Prostate gland (tissue), 2 donors: ENCODE measurements around the gene EXOC3L2. TPM values are rescaled to one million over a fixed set of nuclear protein-coding genes. Genes with fewer than 3 reads are reported as not detected.
"Not testable (repeated sequence)": the region's sequence is repeated elsewhere in the genome, so short reads cannot be mapped to it uniquely, and the experiment has no call there.

Experiments
- DNase-seq: peaks from one replicate; pipeline ENCODE4 v3.0.0-alpha.2; 2019; ENCODE audit warnings: low spot score
- H3K27ac ChIP-seq, 2 donors: fragments of 200-600 bp; sonication (generic); 2 replicates each; pipeline ENCODE4 v1.5.1; 2017 to 2019
- H3K27me3 ChIP-seq: fragments of 200-600 bp; sonication (generic); replicated peaks from 2 replicates; pipeline ENCODE4 v1.5.1; 2019; ENCODE audit not compliant: insufficient read depth
- H3K36me3 ChIP-seq, 2 donors: fragments of 200-600 bp; sonication (generic); 1 replicate in 1 of 2; 2 replicates in 1 of 2; pipeline versions ENCODE4 v1.5.1 to v1.8.1; 2017 to 2019
- H3K4me1 ChIP-seq: fragments of 200-600 bp; sonication (generic); replicated peaks from 2 replicates; pipeline ENCODE4 v1.5.1; 2019
- H3K4me3 ChIP-seq, 2 donors: fragments of 200-600 bp; sonication (generic); 2 replicates each; pipeline ENCODE4 v1.5.1; 2017 to 2019
- H3K9me3 ChIP-seq: fragments of 200-600 bp; sonication (generic); 2 replicates; pipeline ENCODE4 v1.5.1; 2017
- POLR2A ChIP-seq: fragments of 450-650 bp; IDR thresholded peaks from one replicate; pipeline ENCODE4 v1.6.1; 2016; ENCODE audit warnings: antibody characterized with exemption, mild to moderate bottlenecking
- POLR2AphosphoS5 ChIP-seq: sonication (generic); formaldehyde crosslinking; IDR thresholded peaks from one replicate; pipeline ENCODE4 v1.6.1; 2017; ENCODE audit warnings: antibody characterized with exemption
- WGBS: methylation state at CpG from one replicate; pipeline ENCODE4 v1.1.5; 2018; 5-methylcytosine and 5-hydroxymethylcytosine counted together
- intact Hi-C: fragments of 100-400 bp; cut with DNase I; formaldehyde crosslinking; loops from one replicate; pipeline ENCODE4 v1.14.2; 2022
- total RNA-seq, 2 donors: library from RNA; depleted of rRNA; stranded (reverse); fragments of >200 nt; gene quantifications; one replicate each; pipeline ENCODE4 v1.1.0, GENCODE V29; 2016
- TF ChIP-seq, protein P1 (sequence below), 4 experiments: fragments of 200-600 bp in 2 of 4; fragments of 450-650 bp in 2 of 4; sonication (generic) in 2 of 4; IDR thresholded peaks; 1 replicate in 3 of 4; 2 replicates in 1 of 4; pipeline ENCODE4 v1.5.1; 2016 to 2019; ENCODE audit warnings: antibody characterized with exemption in 4 of 4, mild to moderate bottlenecking in 2 of 4, moderate library complexity in 2 of 4

EXOC3L2 gene
- total RNA-seq, 2 donors from 2014 or later = 5.8 to 27.0 TPM

DNA sequence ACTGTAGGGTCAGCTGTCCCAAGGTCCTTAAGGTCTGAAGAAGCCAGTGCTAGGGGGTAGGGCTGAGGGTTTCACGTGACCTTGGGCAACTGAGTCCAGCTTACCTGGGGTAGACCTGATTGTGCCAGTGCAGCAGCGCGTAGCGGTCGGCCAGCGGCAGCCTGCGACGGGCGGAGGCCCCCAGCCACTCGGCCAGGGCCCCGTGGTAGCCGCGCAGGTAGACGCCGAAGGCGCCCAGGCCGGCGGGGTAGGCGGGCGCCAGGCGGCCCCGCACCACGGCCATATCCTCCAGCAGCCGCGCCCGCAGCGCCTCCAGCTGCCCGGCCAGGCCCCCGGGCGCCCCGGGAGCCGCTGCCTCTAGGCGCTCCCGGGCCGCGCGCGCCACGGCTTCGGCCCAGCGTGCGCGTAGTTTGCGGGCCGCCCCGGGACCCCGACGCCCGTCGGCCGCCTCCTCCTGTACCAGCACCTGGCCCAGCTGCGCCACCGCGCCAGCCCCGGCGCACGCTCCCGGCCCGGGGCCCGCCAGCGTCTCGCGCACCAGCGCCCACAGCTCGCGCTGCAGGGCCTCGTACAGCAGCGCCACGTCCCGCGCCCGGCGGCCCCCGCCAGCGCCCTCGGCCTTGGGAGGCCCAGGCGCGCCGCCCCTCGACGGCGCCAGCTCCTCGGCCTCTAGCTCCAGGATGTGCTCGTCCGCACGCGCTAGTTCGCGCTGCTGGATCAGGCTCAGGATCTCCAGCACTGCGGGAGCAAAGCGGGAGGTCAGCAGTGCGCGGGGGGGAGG, 10.9 kb downstream of the EXOC3L2 start:
- Histone ChIP-seq H3K9me3 (no peaks in the 10 kb centered on the region), H3K4me3 (no peak overlapping the region), H3K27me3 (peaks cover 6% of the 10 kb centered on the region), H3K36me3 (no peaks in the 10 kb centered on the region), H3K4me1 (no peaks in the 10 kb centered on the region), H3K27ac (no peak overlapping the region)
- 28% methylated on average over 55 of the region's 93 CpGs for WGBS
- intact Hi-C loops = no loop called here
- no peak for DNase-seq
- TF ChIP-seq POLR2AphosphoS5 (no peak), POLR2A (no peak)
- TF ChIP-seq, protein P1, sequence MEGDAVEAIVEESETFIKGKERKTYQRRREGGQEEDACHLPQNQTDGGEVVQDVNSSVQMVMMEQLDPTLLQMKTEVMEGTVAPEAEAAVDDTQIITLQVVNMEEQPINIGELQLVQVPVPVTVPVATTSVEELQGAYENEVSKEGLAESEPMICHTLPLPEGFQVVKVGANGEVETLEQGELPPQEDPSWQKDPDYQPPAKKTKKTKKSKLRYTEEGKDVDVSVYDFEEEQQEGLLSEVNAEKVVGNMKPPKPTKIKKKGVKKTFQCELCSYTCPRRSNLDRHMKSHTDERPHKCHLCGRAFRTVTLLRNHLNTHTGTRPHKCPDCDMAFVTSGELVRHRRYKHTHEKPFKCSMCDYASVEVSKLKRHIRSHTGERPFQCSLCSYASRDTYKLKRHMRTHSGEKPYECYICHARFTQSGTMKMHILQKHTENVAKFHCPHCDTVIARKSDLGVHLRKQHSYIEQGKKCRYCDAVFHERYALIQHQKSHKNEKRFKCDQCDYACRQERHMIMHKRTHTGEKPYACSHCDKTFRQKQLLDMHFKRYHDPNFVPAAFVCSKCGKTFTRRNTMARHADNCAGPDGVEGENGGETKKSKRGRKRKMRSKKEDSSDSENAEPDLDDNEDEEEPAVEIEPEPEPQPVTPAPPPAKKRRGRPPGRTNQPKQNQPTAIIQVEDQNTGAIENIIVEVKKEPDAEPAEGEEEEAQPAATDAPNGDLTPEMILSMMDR (IDR thresholded peaks at IDR 0.05) = no peak

DNA sequence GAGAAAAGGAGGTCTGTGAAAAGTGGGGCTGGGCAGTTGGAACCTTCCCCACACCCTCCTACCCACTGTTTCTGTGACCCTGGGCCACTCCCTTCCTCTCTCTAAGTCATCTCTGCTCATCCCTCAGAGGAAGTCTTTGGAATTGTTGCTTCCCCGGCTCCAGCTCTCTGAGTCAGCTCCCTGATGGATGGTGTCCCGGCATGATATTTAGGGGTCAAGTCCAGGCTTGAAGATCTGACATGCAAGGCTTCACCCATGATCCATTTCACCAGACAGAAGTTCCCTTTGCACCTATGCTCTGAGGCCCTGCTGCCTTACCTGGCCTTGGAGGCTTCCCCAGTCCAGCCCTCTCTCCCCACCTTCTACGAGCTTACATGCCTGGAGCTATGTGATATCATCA, 13.3 kb downstream of the EXOC3L2 start:
- H3K4me1 ChIP-seq = no peaks in the 10 kb centered on the region
- H3K9me3 ChIP-seq = no peaks in the 10 kb centered on the region
- DNase-seq = no peak
- H3K27me3 ChIP-seq = peaks cover 5% of the 10 kb centered on the region
- no peaks in the 10 kb centered on the region for H3K36me3 ChIP-seq
- intact Hi-C loops = no loop called here
- TF ChIP-seq POLR2A = no peak
- TF ChIP-seq, protein P1 (IDR thresholded peaks at IDR 0.05) = no peak
- TF ChIP-seq POLR2AphosphoS5 = no peak
- WGBS = 31% methylated on average over 3 of the region's 3 CpGs
- no peak overlapping the region for H3K4me3 ChIP-seq
- H3K27ac ChIP-seq = no peak overlapping the region

DNA sequence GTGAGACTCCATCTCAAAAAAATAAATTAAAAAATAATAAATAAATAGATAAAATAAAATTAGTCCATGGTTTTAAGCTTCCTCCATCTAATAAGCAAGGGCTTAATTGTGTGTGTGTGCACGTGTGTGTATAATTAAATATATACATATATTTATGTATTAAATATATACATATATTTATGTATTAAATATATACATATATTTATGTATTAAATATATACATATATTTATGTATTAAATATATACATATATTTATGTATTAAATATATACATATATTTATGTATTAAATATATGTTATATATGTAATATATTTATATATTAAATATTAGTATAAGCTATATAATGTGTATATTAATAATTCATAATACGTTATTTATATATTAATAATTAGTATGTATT, 16.2 kb downstream of the EXOC3L2 start:
- 87% methylated on average over 2 of the region's 2 CpGs for WGBS
- H3K4me3 ChIP-seq, DNase-seq, H3K27me3 ChIP-seq, H3K9me3 ChIP-seq, H3K4me1 ChIP-seq, intact Hi-C loops, H3K27ac ChIP-seq, H3K36me3 ChIP-seq: not testable (repeated sequence)

DNA sequence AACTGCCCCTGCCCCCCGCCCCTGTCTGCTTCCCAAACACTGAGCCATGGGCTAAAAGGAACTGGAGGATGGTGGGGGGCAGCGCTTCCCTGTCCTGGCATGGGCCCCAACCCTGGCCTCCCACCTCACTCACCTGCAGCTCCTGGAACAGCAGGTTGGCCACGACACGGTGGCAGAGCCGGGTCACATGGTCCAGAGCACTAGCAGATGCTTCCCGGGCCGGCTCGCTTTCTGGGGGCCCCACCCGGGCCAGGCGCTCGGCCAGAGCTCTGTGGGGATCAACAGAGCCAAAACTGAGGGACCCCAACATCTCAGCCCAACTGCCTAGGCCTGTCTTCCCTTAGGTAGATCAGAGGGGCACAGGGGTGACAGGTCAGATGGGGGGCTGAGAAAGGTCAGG, 20.6 kb downstream of the EXOC3L2 start:
- no peak overlapping the region for H3K27ac ChIP-seq
- no peak for DNase-seq
- H3K9me3 ChIP-seq = no peaks in the 10 kb centered on the region
- no peaks in the 10 kb centered on the region for H3K4me1 ChIP-seq
- H3K4me3 ChIP-seq = no peak overlapping the region
- H3K36me3 ChIP-seq = no peaks in the 10 kb centered on the region
- intact Hi-C loops = no loop called here
- 40% methylated on average over 7 of the region's 11 CpGs for WGBS
- no peak for TF ChIP-seq POLR2AphosphoS5
- TF ChIP-seq POLR2A = no peak
- TF ChIP-seq, protein P1 (IDR thresholded peaks at IDR 0.05) = no peak
- no peaks in the 10 kb centered on the region for H3K27me3 ChIP-seq

DNA sequence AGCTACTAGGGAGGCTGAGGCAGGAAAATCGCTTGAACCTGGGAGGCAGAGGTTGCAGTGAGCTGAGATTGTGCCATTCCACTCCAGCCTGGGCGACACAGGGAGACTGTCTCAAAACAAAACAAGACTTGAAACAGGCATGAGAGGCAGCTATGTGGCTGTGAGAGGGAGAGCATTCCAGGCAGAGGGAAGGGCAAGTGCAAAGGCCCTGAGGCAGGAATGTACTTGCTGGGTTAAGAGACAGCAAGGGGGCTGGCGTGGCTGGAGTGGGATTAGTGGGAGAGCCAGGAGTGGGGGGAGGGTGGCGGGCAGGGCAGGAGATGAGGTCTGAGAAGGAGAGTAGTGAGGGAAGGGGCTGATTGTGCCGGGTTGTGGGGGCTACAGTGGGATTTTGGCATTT, 21.3 kb downstream of the EXOC3L2 start:
- Histone ChIP-seq H3K27ac (no peak overlapping the region), H3K4me3 (no peak overlapping the region), H3K4me1 (no peaks in the 10 kb centered on the region), H3K9me3 (no peaks in the 10 kb centered on the region), H3K27me3 (no peaks in the 10 kb centered on the region), H3K36me3 (no peaks in the 10 kb centered on the region)
- 95% methylated on average over 5 of the region's 5 CpGs for WGBS
- intact Hi-C loops = no loop called here
- no peak for DNase-seq
- TF ChIP-seq POLR2A = no peak
- TF ChIP-seq POLR2AphosphoS5 = no peak
- TF ChIP-seq, protein P1 (IDR thresholded peaks at IDR 0.05) = no peak
